HepG2 (cell line): ENCODE measurements around the gene CPT1A. TPM values are rescaled to one million over a fixed set of nuclear protein-coding genes. Genes with fewer than 3 reads are reported as not detected.

Experiments used
- AKNA ChIP-seq: sonication (generic); formaldehyde crosslinking; IDR thresholded peaks from 2 replicates; pipeline ENCODE4 v1.4.0; 2020; ENCODE audit warnings: missing genetic modification reagents, borderline replicate concordance
- ELF4 ChIP-seq: sonication (generic); formaldehyde crosslinking; IDR thresholded peaks from 2 replicates; pipeline ENCODE4 v1.5.0; 2020; ENCODE audit warnings: missing genetic modification reagents, mild to moderate bottlenecking, moderate library complexity, borderline replicate concordance
- FOXM1 ChIP-seq: sonication (generic); formaldehyde crosslinking; IDR thresholded peaks from 2 replicates; pipeline ENCODE4 v1.5.0; 2020; ENCODE audit warnings: missing genetic modification reagents
- HMGXB4 ChIP-seq, 2 experiments: sonication (generic) in 1 of 2; formaldehyde crosslinking in 1 of 2; IDR thresholded peaks; 2 replicates each; pipeline versions ENCODE4 v1.4.0 to v1.6.1; 2018 to 2020; ENCODE audit warnings: missing genetic modification reagents in 2 of 2, borderline replicate concordance in 1 of 2, low read depth in 1 of 2, mild to moderate bottlenecking in 1 of 2, missing biosample characterization in 1 of 2
- MAFK ChIP-seq, 2 experiments: IDR thresholded peaks in 1 of 2; conservative IDR thresholded peaks in 1 of 2; 2 replicates each; pipeline ENCODE4 v1.6.1; 2011; ENCODE audit warnings: improper control_type of control experiment in 2 of 2, low read length in 2 of 2
- MIER2 ChIP-seq: IDR thresholded peaks from 2 replicates; pipeline ENCODE4 v1.6.1; 2016; ENCODE audit warnings: missing biosample characterization, missing genetic modification reagents
- RXRB ChIP-seq: IDR thresholded peaks from 2 replicates; pipeline ENCODE4 v1.6.1; 2016; ENCODE audit warnings: borderline replicate concordance, missing genetic modification reagents, missing compliant biosample characterization
- ZNF713 ChIP-seq: sonication (generic); formaldehyde crosslinking; IDR thresholded peaks from 2 replicates; pipeline ENCODE4 v1.4.0; 2020; ENCODE audit warnings: mild to moderate bottlenecking, missing genetic modification reagents
- polyA plus RNA-seq, 8 experiments: library from polyadenylated mRNA; depleted of rRNA in 3 of 8; stranded (reverse) in 7 of 8; unstranded in 1 of 8; fragments of >200 nt; fragmentation: Illumina TruSeq in 4 of 8; extraction: Trizol in 4 of 8; gene quantifications; 2 replicates each; pipeline versions ENCODE4 v1.2.1 to v1.2.3, GENCODE V29; 2011 to 2016; ENCODE audit warnings: low read depth in 4 of 8, missing spikeins in 1 of 8, mixed read lengths in 1 of 8; ENCODE audit not compliant: insufficient read depth in 1 of 8
- total RNA-seq, 5 experiments: library from RNA; depleted of rRNA; stranded (reverse); fragments of >200 nt; fragmentation: Illumina TruSeq; extraction: Trizol; gene quantifications; 2 replicates each; pipeline ENCODE4 v1.2.3, GENCODE V29; 2016; ENCODE audit warnings: low read depth in 1 of 5
- TF ChIP-seq, protein P1 (sequence below): sonication (generic); formaldehyde crosslinking; IDR thresholded peaks from 2 replicates; pipeline ENCODE4 v1.5.0; 2020; ENCODE audit warnings: mild to moderate bottlenecking, missing genetic modification reagents

CPT1A gene
- total and polyA plus RNA-seq, 2 of the 13 experiments (the other 11 are each of a cell fraction or from before 2014, with no cell fraction given) = 7.0 to 7.1 TPM

GRCh38 chr11:68857037-68857586 lies 15.4 kb upstream of the CPT1A start (continued):
- TF ChIP-seq AKNA (CRISPR knock-in tag) (0 out of 2 replicates have a peak, but pooled peaks have one; percentile 24), HMGXB4 (CRISPR knock-in tag; IDR thresholded peaks at IDR 0.05; ENCODE audit: borderline replicate concordance in 1 of 2, low read depth in 1 of 2) (no peak), ELF4 (no peak), RXRB (CRISPR knock-in tag) (no peak), MIER2 (CRISPR knock-in tag) (no peak), ZNF713 (CRISPR knock-in tag) (no peak), MAFK (conservative IDR thresholded peaks at IDR 0.05 in 1 of 2, IDR thresholded peaks at IDR 0.05 in 1 of 2; ENCODE audit: low read length in 2 of 2) (no peak), FOXM1 (CRISPR knock-in tag) (no peak)
- TF ChIP-seq, protein P1, sequence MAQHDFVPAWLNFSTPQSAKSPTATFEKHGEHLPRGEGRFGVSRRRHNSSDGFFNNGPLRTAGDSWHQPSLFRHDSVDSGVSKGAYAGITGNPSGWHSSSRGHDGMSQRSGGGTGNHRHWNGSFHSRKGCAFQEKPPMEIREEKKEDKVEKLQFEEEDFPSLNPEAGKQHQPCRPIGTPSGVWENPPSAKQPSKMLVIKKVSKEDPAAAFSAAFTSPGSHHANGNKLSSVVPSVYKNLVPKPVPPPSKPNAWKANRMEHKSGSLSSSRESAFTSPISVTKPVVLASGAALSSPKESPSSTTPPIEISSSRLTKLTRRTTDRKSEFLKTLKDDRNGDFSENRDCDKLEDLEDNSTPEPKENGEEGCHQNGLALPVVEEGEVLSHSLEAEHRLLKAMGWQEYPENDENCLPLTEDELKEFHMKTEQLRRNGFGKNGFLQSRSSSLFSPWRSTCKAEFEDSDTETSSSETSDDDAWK (CRISPR knock-in tag) = no peak
